OCI-LY1 (cell line): ENCODE data around the gene DCUN1D4.

Experiments used
- H2AFZ ChIP-seq: fragments of 200-600 bp; sonication (generic), shearing (Covaris generic); 2 replicates; pipeline ENCODE4 v1.6.0; 2014; ENCODE audit warnings: antibody characterized with exemption, mild to moderate bottlenecking, low read length
- H3F3A ChIP-seq: fragments of 200-600 bp; sonication (generic), shearing (Covaris generic); 2 replicates; pipeline ENCODE4 v1.6.0; 2014; ENCODE audit warnings: mild to moderate bottlenecking, antibody characterized with exemption, low read length, moderate library complexity; ENCODE audit not compliant: insufficient read depth
- H3K27ac ChIP-seq: fragments of 200-600 bp; sonication (generic); 2 replicates; pipeline ENCODE4 v1.5.1; 2014; ENCODE audit warnings: low read length, mixed run types, mild to moderate bottlenecking, low read depth; ENCODE audit not compliant: poor library complexity, severe bottlenecking
- H3K27me3 ChIP-seq: fragments of 200-600 bp; sonication (generic); 2 replicates; pipeline ENCODE4 v1.6.0; 2014; ENCODE audit warnings: antibody characterized with exemption, mild to moderate bottlenecking, low read length, moderate library complexity; ENCODE audit not compliant: insufficient read depth
- H3K36me3 ChIP-seq: fragments of 200-600 bp; sonication (generic); 2 replicates; pipeline ENCODE4 v1.6.1; 2014; ENCODE audit warnings: mild to moderate bottlenecking, antibody characterized with exemption, low read length, moderate library complexity, mixed read lengths; ENCODE audit not compliant: insufficient read depth
- H3K4me1 ChIP-seq: fragments of 200-600 bp; sonication (generic); 2 replicates; pipeline ENCODE4 v1.5.1; 2014; ENCODE audit warnings: mild to moderate bottlenecking, low read length, moderate library complexity; ENCODE audit not compliant: insufficient read depth, severe bottlenecking
- H3K4me2 ChIP-seq: fragments of 200-600 bp; sonication (generic), shearing (Covaris generic); 2 replicates; pipeline ENCODE4 v1.6.1; 2014; ENCODE audit warnings: low read length
- H3K4me3 ChIP-seq: fragments of 200-600 bp; sonication (generic); 2 replicates; pipeline ENCODE4 v1.5.1; 2014; ENCODE audit warnings: low read length, low read depth, mild to moderate bottlenecking, mixed read lengths; ENCODE audit not compliant: poor library complexity, severe bottlenecking
- H3K79me2 ChIP-seq: fragments of 200-600 bp; shearing (Covaris generic); 2 replicates; pipeline ENCODE4 v1.6.1; 2016; ENCODE audit warnings: mixed run types, low read length, mixed read lengths; ENCODE audit not compliant: insufficient read depth
- H3K9ac ChIP-seq: fragments of 200-600 bp; sonication (generic), shearing (Covaris generic); 2 replicates; pipeline ENCODE4 v1.6.1; 2014; ENCODE audit warnings: mild to moderate bottlenecking, low read length, mixed read lengths
- H3K9me2 ChIP-seq: fragments of 200-600 bp; sonication (generic), shearing (Covaris generic); 2 replicates; pipeline ENCODE4 v1.6.1; 2014; ENCODE audit warnings: low read depth, mild to moderate bottlenecking, low read length, mixed read lengths
- H3K9me3 ChIP-seq: fragments of 200-600 bp; shearing (Covaris generic); 2 replicates; pipeline ENCODE4 v1.6.1; 2014; ENCODE audit warnings: low read length, mixed read lengths
- H4K20me1 ChIP-seq: fragments of 200-600 bp; sonication (generic), shearing (Covaris generic); 2 replicates; pipeline ENCODE4 v1.6.0; 2016; ENCODE audit warnings: mild to moderate bottlenecking, low read length; ENCODE audit not compliant: insufficient read depth
- CTCF ChIP-seq: fragments of 200-600 bp; sonication (generic), shearing (Covaris generic); IDR thresholded peaks from 2 replicates; pipeline ENCODE4 v1.5.1; 2017; ENCODE audit warnings: mild to moderate bottlenecking, antibody characterized with exemption, low read length, moderate library complexity, mixed read lengths
- EZH2 ChIP-seq: fragments of 200-600 bp; sonication (generic), shearing (Covaris generic); IDR thresholded peaks from 2 replicates; pipeline ENCODE4 v1.8.0; 2017; ENCODE audit warnings: borderline replicate concordance, mixed run types, mild to moderate bottlenecking, antibody characterized with exemption, low read length, moderate library complexity, mixed read lengths

DCUN1D4 gene

GRCh38 chr4:51862781-51863180, 19.8 kb downstream of the DCUN1D4 start:
- no peaks in the 10 kb centered on the region for H3K4me1 ChIP-seq
- H3K27ac ChIP-seq: no peak overlapping the region
- H3K27me3 ChIP-seq: no peaks in the 10 kb centered on the region
- H3K9me3 ChIP-seq: no peaks in the 10 kb centered on the region
- no peaks in the 10 kb centered on the region for H3K9me2 ChIP-seq
- no peak overlapping the region for H3K4me2 ChIP-seq
- peaks cover 52% of the 10 kb centered on the region for H3K36me3 ChIP-seq
- no peaks in the 10 kb centered on the region for H4K20me1 ChIP-seq
- peaks cover 23% of the 10 kb centered on the region for H3K79me2 ChIP-seq
- H2AFZ ChIP-seq: no peak overlapping the region
- H3F3A ChIP-seq: no peaks in the 10 kb centered on the region
- no peak overlapping the region for H3K9ac ChIP-seq
- TF ChIP-seq EZH2 (no peak), CTCF (no peak)
- H3K4me3 ChIP-seq: no peak overlapping the region

DNA sequence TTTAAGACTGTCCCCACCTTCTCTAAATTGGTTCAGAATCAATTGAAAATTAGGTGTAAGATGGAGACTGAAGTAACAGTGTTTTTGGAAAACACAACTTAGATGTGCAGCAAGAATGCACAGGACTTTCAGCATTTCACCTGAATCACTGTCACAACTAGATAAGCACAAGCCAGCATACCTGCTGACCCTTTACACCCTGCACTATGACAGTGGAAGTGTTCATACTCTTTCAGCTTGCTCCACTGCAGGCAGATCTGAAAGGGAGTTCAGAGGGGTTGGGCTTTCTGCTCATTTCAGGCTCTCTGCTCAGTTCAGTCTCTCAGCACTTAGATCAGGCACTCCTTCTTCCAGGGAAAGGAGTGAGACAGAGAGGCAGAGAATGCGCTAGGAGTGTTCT, 22.8 kb downstream of the DCUN1D4 start:
- H3K27me3 ChIP-seq: no peaks in the 10 kb centered on the region
- no peaks in the 10 kb centered on the region for H3F3A ChIP-seq
- H3K4me3 ChIP-seq: no peak overlapping the region
- H3K9me3 ChIP-seq: no peaks in the 10 kb centered on the region
- H3K79me2 ChIP-seq: 0 out of 2 replicates have a peak, but pooled peaks cover 4% of the 10 kb centered on the region
- no peaks in the 10 kb centered on the region for H4K20me1 ChIP-seq
- H3K4me1 ChIP-seq: no peaks in the 10 kb centered on the region
- no peak overlapping the region for H3K9ac ChIP-seq
- no peak overlapping the region for H3K4me2 ChIP-seq
- H2AFZ ChIP-seq: no peak overlapping the region
- H3K27ac ChIP-seq: no peak overlapping the region
- no peaks in the 10 kb centered on the region for H3K9me2 ChIP-seq
- H3K36me3 ChIP-seq: peaks cover 61% of the 10 kb centered on the region
- TF ChIP-seq EZH2 (no peak), CTCF (no peak)

GRCh38 chr4:51866835-51867234, 23.9 kb downstream of the DCUN1D4 start:
- H3K27me3 ChIP-seq: no peaks in the 10 kb centered on the region
- H3K36me3 ChIP-seq: peaks cover 65% of the 10 kb centered on the region
- no peak overlapping the region for H3K4me2 ChIP-seq
- no peaks in the 10 kb centered on the region for H3K79me2 ChIP-seq
- no peaks in the 10 kb centered on the region for H3K9me3 ChIP-seq
- H3F3A ChIP-seq: no peaks in the 10 kb centered on the region
- no peak overlapping the region for H2AFZ ChIP-seq
- no peaks in the 10 kb centered on the region for H3K9me2 ChIP-seq
- TF ChIP-seq EZH2 (no peak), CTCF (no peak)
- no peaks in the 10 kb centered on the region for H3K4me1 ChIP-seq
- no peak overlapping the region for H3K4me3 ChIP-seq
- H4K20me1 ChIP-seq: no peaks in the 10 kb centered on the region
- no peak overlapping the region for H3K9ac ChIP-seq
- no peak overlapping the region for H3K27ac ChIP-seq
